Activated CD4-positive, CD25-positive, alpha-beta regulatory T cell treated with anti-CD3 and anti-CD28 coated beads, Interleukin-2, amount 50 U/mL, for 24 hours (primary cell): ENCODE results near the gene MAPRE3.

ENCODE experiments used
- ATAC-seq, 2 donors: fragments of 150-1000 bp; cut with Tn5 transposase; one replicate each; pipeline ENCODE4 v1.10.0; 2021; ENCODE audit warnings: mild to moderate bottlenecking in 1 of 2, moderate library complexity in 1 of 2

Gene MAPRE3

GRCh38 chr2:26986576-26986975, 16.1 kb downstream of the MAPRE3 start:
- ATAC-seq: no peak

DNA sequence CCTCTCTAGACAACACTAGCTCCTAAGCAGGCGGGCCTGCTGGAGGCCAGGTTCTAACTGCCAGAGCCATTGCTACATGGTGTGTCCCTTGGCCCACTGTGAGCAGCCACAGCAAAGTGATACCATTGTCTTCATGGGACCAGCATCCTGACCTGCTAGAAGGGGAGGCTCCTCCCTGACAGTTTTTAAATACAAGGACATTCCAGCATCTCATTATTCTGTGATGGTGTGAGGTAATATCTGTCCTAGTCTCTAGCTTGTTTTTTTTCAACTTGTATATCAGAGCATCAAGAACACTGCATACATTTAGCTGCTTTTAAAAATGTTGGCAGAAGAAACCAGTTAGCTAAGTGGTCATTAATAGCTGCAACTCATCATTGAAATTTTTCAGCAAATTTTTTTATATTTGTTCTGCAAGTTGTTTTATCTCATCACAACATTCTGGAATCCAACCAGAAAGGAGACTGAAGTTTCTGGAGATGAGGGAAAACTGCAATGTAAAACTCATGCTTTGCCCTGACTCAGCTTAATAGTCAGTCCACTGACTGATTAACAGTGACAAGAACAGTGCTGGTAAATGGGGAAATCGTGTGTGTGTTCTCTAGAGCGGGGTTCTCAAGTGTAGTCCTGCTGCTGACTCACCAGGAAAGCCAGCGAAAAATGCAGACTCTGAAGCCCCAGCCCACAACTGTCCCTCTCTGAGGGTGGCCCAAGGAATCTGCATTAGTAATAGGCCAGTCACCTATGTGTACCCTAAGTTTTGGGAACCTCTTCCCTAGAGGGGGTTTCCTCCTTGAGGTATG, 17.8 kb downstream of the MAPRE3 start:
- no peak for ATAC-seq

GRCh38 chr2:26989156-26989555, 18.7 kb downstream of the MAPRE3 start:
- ATAC-seq: no peak

- ATAC-seq: no peak
Measured at GRCh38 chr2:26991717-26992116, 21.3 kb downstream of the MAPRE3 start.

GRCh38 chr2:26993768-26994167, 23.3 kb downstream of the MAPRE3 start:
- ATAC-seq: no peak

GRCh38 chr2:26994983-26995382, 24.5 kb downstream of the MAPRE3 start:
- ATAC-seq: no peak

GRCh38 chr2:26997394-26997793, 27.0 kb downstream of the MAPRE3 start:
- ATAC-seq: no peak

- ATAC-seq: no peak
Measured at GRCh38 chr2:26998323-26998722, 27.9 kb downstream of the MAPRE3 start.

DNA sequence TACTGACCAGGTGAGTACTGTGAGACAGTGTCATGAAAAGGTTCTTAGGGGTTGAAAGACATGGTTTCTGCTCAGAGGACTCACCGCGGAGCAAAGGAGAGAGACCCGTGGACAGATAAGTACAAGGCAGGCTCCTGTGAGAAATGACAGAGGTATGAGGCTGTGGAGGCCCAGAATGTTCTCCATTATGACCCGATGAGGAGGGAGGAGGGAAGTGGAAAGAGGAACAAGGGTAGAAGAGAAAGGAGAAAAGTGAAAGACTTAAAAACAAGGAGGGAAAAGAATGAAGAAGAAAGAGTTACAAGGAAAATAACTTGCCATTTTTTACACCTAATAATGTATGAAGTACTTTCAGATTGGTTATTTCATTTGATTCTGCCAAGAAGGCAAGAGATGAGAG, 29.8 kb downstream of the MAPRE3 start:
- ATAC-seq: no peak

DNA sequence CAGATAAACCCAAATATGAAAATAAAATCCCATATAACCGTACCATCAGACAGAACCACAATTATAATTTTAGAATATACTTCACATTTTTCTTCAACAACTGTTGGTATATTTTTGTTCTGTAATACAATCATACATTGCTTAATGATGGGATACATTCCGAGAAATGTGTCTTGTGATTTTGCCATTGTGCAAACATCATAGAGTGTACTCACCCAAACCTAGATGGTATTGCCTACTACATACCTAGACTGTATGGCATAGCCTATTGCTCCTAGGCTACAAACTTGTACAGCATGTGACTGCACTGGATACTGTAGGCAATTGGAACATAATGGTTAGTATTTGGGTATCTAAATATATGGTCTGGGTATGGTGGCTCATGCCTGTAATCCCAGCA, 30.6 kb downstream of the MAPRE3 start:
- ATAC-seq: no peak

- no peak for ATAC-seq
Measured at GRCh38 chr2:27001950-27002349, 31.5 kb downstream of the MAPRE3 start.

- no peak for ATAC-seq
Measured at GRCh38 chr2:27003007-27003406, 32.6 kb downstream of the MAPRE3 start.

DNA sequence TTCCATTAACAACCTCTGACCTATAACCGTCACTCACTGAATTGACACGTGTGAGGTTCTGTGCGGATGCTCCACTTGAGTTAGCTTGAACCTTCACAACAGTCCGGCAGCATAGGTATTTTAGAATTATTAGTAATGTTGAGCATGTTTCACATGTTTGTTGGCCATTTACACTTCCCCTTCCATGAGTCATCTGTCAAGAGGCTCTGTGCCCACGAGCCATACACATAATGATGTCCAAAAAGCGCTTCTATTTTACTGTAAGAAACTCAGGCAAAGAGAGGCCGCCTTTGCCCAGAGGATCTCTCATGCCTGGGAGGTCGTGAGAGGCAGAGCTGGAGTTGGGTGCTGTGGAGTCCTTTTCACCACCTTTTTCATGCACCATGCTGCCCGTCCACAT, 33.4 kb downstream of the MAPRE3 start:
- ATAC-seq: no peak

DNA sequence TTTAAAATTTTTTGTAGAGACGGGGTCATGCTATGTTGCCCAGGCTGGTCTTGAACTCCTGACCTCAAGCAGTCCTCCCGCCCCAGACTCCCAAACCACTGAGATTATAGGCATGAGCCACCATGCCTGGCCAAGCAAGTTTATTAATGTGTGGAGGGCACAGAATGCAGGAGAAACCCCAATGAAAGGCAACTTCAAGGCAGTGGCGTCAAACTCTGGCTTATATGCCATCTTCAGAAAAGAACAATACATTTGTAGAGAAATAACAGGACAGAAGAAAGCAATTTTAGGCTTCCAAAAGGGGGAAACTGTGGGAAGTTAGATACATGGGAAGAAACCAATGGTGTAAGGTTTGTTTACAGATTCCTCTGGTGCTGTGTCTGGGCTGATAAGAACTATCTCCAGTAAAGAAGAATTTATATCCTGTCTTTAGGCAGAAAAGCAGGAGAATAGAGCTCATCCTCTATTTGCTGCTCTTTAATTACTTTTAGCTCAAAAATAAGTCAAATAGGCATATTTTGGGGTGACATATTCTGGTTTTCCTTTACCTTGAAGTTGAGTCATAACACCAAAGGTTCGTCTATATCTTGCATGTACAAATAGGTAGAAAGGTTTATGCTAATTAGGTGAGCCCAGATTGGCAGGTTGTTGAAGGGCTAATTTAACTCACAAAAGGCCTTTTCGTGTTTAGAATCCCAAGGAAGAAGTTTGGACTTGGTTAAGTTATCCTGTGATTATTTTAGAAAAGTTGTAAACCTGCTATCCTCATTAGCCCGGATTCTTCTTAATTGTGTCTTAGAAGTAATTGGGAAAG, 36.4 kb downstream of the MAPRE3 start:
- no peak for ATAC-seq

DNA sequence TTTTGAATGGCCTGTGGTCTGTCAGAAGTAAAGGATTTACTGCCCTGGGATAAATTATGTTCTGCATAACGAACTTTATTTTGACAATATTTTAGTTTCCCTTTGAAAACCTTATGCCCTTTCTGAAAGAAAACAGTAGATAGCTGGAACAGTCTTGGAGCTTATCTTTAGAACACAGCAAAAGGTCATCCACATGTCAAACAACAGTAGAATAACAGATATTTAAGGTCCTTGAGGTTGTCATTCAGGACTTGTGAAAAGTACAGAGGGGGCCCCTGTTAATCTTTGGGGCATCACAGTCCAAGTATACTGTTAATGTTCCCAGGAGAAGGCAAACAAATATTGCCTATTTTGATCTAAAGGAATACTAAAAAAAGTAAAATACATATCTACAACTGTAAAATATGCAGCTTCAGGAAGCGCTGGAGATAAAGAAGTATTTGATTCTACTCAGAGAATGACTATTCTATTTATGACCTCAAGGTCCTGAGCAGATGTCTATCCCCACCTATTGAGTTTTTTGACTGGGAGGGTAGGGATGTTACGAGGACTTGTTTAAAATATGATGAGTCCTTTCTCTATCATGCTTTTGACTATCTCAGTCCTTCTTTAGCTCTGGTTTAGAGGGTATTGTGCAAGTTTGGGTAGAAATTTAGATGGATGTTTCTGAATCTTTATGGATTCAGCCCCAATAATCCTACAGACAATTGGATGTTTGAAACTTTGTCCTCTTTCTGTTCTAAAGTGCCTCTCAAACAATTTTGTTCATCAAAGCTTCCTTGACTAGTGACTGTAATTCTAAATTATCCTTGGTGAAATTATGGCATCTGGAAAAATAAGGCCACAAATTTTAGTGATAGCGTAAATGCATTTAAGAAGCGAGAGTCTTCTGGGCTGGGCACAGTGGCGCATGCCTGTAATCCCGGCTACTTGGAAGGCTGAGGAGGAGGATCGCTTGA, 37.3 kb downstream of the MAPRE3 start:
- ATAC-seq: no peak

DNA sequence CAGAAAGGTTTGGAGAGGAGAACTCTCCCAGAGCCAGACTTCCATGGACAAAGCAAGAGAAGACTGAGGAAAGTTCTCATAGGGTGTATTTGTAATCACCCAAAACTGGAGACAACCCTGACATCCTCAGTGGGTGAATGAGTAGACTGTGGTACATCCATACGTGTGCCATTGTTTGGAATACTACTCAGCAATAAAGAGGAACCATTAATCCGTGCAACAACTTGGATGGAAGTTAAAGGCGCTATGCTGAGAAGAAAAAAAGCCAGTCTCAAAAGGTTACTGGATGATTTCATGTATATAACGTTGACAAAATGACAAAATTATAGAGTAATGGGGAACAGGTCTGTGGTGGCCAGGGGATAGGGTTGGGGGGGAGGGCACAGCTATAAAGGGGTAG, 38.2 kb downstream of the MAPRE3 start:
- ATAC-seq: no peak

DNA sequence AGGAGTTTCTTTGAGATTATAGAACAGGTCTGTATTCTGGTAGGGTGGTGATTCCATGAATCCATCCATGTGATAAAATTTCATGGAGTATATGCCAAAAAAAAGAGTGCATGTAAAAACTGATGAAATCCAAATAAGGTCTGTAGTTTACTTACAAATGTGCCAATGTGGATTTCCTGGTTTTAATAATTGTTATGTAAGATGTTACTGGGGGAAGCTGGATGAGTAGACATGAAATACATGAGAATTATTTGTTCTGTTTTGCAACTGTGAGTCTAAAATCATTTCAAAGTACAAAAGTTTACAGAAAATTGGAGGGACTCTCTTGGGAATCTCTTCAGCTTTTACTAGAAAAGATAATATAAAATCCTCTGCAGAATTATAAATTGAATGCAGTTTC, 38.6 kb downstream of the MAPRE3 start:
- ATAC-seq: no peak

GRCh38 chr2:27009716-27010115, 39.3 kb downstream of the MAPRE3 start:
- ATAC-seq: no peak

DNA sequence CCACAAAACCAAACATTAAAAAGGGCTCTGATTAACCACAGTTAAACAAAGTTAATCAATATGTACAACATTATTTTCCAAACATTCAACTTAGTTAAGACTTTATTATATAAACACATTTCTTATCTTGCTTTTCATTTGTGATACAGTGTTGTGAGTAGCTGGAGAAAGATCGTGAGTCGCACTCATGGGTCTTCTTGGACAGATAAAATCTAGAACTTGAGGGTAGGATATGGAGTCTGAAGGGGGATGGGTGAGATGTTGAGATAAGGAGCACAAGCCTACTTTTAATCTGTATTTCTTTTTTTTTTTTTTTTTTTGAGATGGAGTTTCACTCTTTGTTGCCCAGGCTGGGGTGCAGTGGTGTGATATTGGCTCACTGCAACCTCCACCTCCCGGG, 39.7 kb downstream of the MAPRE3 start:
- ATAC-seq: no peak

- ATAC-seq: no peak
Measured at GRCh38 chr2:27013738-27014137, 43.3 kb downstream of the MAPRE3 start.

DNA sequence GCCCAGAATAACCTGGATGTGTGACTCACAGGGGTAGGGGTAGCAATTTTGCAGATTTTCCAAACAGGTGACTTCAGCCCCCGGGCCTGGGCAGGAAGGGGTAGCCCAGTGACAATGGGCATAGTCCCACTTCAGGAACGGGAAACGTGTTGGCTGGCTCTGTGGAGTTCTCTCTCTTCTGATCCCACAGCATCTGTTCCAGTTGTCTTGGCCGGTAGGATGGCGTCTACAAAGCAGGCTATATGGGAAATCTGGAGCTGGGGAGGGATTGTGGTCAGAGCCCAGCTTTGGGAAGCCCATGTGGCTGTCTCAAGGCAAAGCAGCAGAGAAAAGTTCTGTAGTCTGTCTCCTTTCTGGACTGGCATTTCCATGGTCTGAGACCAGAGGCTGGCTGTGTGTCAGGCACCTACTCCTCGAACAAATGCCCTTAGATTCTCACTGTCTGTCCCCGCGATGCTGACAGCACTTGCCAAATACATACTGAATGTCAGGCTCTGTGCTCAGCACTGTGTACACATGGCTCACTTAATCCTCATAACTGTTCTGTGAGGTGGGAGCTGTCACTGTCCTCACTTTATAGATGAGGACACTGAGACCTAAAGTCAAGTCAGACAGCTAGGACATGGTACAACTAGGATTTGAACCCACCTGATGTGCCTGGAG, 44.5 kb downstream of the MAPRE3 start:
- ATAC-seq: no peak

- no peak for ATAC-seq
Measured at GRCh38 chr2:27016801-27017325, 46.4 kb downstream of the MAPRE3 start.
